GM21528 (cell line): Measurements from ENCODE around the gene C3orf18.

Experiments
- ATAC-seq: cut with Tn5 transposase; IDR thresholded peaks from one replicate; pipeline ENCODE4 v1.9.1; 2021; ENCODE audit warnings: mild to moderate bottlenecking, moderate library complexity; ENCODE audit not compliant: unreplicated experiment, low FRiP score

The C3orf18 gene

GRCh38 chr3:50551681-50552435 lies 15.7 kb downstream of the C3orf18 start:
- ATAC-seq: no peak

GRCh38 chr3:50551054-50551659 lies 16.4 kb downstream of the C3orf18 start:
- ATAC-seq: no peak

GRCh38 chr3:50550079-50550736 lies 17.3 kb downstream of the C3orf18 start:
- no peak for ATAC-seq

- ATAC-seq: no peak
Observed at GRCh38 chr3:50549226-50549625, 18.3 kb downstream of the C3orf18 start.

- no peak for ATAC-seq
Observed at GRCh38 chr3:50545781-50546180, 21.8 kb downstream of the C3orf18 start.

- ATAC-seq: no peak
Observed at GRCh38 chr3:50542177-50543034, 25.1 kb downstream of the C3orf18 start.

- no peak for ATAC-seq
Observed at GRCh38 chr3:50539356-50540286, 27.9 kb downstream of the C3orf18 start.

GRCh38 chr3:50537421-50538129 lies 30.0 kb downstream of the C3orf18 start:
- no peak for ATAC-seq

GRCh38 chr3:50536471-50537180 lies 30.9 kb downstream of the C3orf18 start:
- no peak for ATAC-seq

GRCh38 chr3:50534681-50535330 lies 32.7 kb downstream of the C3orf18 start:
- ATAC-seq: no peak

- ATAC-seq: no peak
Observed at GRCh38 chr3:50533807-50534461, 33.6 kb downstream of the C3orf18 start.

- no peak for ATAC-seq
Observed at GRCh38 chr3:50533316-50533715, 34.2 kb downstream of the C3orf18 start.

GRCh38 chr3:50532062-50532705 lies 35.4 kb downstream of the C3orf18 start:
- ATAC-seq: no peak

GRCh38 chr3:50531201-50531600 lies 36.3 kb downstream of the C3orf18 start:
- ATAC-seq: no peak

- ATAC-seq: no peak
Observed at GRCh38 chr3:50530001-50530970, 37.3 kb downstream of the C3orf18 start.

GRCh38 chr3:50525987-50526386 lies 41.6 kb downstream of the C3orf18 start:
- ATAC-seq: no peak
